Neuron (in vitro differentiated cells): ENCODE measurements around the gene INPP1.
A peak's percentile ranks its signal among the peaks of the same experiment; 100 is the strongest.

Experiments used
- H2AFZ ChIP-seq: one replicate; pipeline ENCODE4 v1.6.1; 2013; ENCODE audit warnings: low read depth, mild to moderate bottlenecking, inconsistent platforms, low read length, moderate library complexity
- H3K27me3 ChIP-seq: one replicate; pipeline ENCODE4 v1.6.1; 2013; ENCODE audit warnings: low read length; ENCODE audit not compliant: insufficient read depth
- H3K36me3 ChIP-seq: one replicate; pipeline ENCODE4 v1.6.1; 2013; ENCODE audit warnings: low read length; ENCODE audit not compliant: insufficient read depth
- H3K4me1 ChIP-seq: one replicate; pipeline ENCODE4 v1.6.1; 2013; ENCODE audit warnings: low read length; ENCODE audit not compliant: insufficient read depth
- H3K4me3 ChIP-seq: 2 replicates; pipeline ENCODE4 v1.5.1; 2013; ENCODE audit warnings: mild to moderate bottlenecking, low read length, moderate library complexity
- H3K9me3 ChIP-seq: one replicate; pipeline ENCODE4 v1.6.1; 2013; ENCODE audit warnings: low read length

The INPP1 gene

DNA sequence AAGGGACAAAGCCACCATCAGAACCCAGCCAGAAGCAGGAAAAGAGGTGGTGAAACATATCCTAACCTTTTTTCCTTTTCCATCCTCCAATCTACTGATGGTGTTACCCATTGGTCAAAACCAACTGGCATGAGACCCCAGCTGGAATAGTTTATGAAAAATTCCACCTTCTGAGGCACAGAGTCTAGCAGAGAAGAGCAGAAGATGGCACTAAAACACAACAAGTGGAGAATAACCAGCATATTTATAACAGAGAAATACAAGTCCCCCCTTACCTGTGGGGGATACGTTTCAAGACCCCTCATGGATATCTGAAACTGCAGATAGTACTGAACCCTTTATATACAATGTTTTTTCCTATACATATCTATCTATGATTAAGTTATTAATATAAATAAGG is 4.9 kb upstream of the INPP1 start:
- Histone ChIP-seq H3K4me3 (no peak overlapping the region), H3K9me3 (no peaks in the 10 kb centered on the region), H3K4me1 (no peaks in the 10 kb centered on the region), H3K36me3 (no peaks in the 10 kb centered on the region), H2AFZ (no peak overlapping the region), H3K27me3 (no peaks in the 10 kb centered on the region)

DNA sequence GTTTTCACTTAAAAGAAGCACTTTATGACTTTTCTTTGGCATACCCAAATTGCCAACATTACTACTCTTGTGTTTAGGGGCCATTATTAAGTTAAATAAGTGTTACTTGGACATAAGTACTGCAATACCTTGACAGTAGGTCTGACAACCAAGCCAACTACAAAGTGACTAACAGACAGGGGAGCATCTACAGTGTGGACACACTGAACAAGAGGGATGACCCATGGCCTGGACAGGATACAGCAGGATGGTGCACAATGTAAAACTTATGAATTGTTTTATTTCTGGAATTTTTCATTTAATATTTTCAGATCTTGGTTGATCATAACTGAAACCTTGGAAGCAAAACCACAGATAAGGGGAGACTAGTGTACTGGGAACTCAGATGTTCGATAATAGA is 4.0 kb upstream of the INPP1 start:
- no peak overlapping the region for H2AFZ ChIP-seq
- H3K4me3 ChIP-seq, result no peak overlapping the region

DNA sequence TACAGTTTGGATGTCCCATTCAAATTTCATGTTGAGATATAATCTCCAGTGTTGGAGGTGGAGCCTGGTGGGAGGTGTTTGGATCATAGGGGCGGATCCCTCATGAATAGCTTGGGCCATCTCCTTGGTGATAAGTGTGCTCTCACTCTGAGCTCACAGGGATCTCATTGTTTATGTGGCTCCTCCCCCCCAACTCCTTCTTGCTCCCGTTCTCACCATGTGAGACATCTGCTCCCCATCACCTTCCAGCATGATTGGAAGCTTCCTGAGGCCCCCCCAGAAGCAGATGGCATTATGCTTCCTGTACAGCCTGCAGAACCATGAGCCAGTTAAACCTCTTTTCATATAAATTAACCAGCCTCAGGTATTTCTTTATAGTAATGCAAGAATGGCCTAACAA is 3.0 kb upstream of the INPP1 start:
- H3K27me3 ChIP-seq, result no peaks in the 10 kb centered on the region
- no peak overlapping the region for H3K4me3 ChIP-seq
- no peaks in the 10 kb centered on the region for H3K9me3 ChIP-seq
- H3K4me1 ChIP-seq, result no peaks in the 10 kb centered on the region
- no peaks in the 10 kb centered on the region for H3K36me3 ChIP-seq
- no peak overlapping the region for H2AFZ ChIP-seq

More for the DNA sequence above, 4.0 kb upstream of the INPP1 start:
- Histone ChIP-seq H3K9me3 (no peaks in the 10 kb centered on the region), H3K36me3 (no peaks in the 10 kb centered on the region), H3K27me3 (no peaks in the 10 kb centered on the region), H3K4me1 (no peaks in the 10 kb centered on the region)

DNA sequence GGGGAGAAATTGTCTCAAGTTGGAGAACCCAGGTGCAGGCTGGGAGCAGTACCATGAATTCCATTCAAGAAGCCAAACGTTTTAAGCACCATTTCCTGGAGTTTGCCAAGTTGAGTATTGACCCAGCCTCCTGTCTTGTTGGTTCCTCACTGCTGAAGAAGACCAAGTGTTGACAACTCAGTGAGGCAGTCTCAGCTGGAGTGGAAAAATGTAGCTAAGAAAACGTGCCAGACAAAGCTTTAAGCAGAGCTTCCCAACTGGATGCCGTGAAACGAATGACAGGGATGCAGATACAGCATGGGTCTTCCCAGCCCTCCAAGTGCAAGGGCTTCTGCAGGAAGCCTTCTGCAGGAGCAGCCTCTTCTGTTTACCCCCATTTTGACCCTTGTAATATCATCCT is 778 bp upstream of the INPP1 start:
- Histone ChIP-seq H3K4me3 (no peak overlapping the region), H3K27me3 (no peaks in the 10 kb centered on the region), H3K36me3 (no peaks in the 10 kb centered on the region), H3K4me1 (no peaks in the 10 kb centered on the region), H2AFZ (no peak overlapping the region), H3K9me3 (no peaks in the 10 kb centered on the region)

DNA sequence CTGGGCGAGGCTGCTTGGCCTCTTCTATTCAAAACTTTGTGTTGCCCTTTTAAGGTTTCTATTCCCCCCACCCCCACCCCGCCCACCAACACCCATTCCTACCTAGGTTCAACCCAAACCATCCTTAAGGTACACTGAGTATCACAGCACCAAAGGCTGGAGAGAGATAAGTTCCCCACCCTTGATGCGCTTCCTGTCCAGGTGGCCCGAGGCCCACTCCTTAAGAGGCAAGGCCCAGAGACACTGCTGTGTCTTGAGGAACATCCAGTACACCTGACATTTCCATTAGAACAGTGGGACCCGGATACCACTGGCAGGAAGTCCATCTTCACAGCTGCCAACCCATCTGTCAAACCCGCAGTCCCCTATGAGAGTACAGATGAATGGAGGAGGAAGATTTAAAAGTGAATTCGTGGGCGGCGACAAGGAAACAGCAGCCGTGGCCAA is 277 bp upstream of the INPP1 start:
- Histone ChIP-seq H3K27me3 (no peaks in the 10 kb centered on the region), H3K4me3 (peak overlapping the region; percentile 52), H3K9me3 (no peaks in the 10 kb centered on the region), H3K4me1 (no peaks in the 10 kb centered on the region), H3K36me3 (no peaks in the 10 kb centered on the region), H2AFZ (peak overlapping the region; percentile 97)

DNA sequence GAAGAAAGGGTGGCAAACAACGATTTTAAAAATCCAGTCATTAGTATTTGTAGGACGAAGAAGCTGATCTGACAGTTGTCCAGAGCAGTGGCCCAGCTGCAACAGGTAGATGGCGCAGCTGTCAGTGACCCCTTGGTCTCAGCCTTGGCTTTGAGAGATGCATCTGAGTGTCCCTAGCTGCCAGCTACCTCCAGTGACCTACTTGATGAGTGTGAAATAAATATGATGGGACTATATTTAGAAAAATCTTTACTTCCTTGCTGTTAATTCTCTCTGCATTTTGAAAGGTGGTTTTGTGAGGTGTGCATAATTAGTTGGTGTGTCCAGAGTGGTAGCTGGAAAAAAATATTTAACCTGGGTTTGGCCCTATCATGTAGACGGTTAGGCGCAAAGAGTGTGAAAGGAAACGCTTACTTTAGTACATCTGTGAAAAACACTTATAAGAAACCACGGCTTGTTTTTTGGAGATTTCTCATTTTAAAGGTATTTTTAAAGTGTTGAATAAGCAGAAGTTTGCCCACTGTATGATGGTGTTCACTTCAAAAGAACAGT is 963 bp downstream of the INPP1 start:
- Histone ChIP-seq H3K4me3 (peak overlapping the region; percentile 52), H3K36me3 (no peaks in the 10 kb centered on the region), H3K9me3 (no peaks in the 10 kb centered on the region), H3K27me3 (no peaks in the 10 kb centered on the region), H2AFZ (peak overlapping the region; percentile 97), H3K4me1 (no peaks in the 10 kb centered on the region)

DNA sequence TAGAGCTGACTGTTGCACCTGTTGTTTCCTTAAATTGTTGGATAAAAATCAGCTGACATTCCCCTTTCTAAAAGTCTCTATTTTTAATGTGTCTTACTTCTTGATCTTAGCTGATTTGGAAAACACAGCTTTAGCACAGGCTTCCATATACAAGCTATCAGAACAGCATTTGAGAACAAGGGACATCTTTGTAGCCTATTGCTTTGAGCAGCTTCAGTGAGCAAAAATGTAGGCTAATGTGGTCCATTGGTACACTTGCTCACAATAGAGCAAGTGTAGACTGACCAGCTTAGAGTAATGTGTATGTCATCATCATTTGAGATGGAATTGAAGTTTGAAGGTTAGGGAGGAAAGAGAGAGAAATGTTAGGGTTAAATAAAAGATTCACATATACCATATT is 7.0 kb downstream of the INPP1 start:
- H3K27me3 ChIP-seq, result no peaks in the 10 kb centered on the region
- no peak overlapping the region for H2AFZ ChIP-seq
- no peaks in the 10 kb centered on the region for H3K9me3 ChIP-seq
- H3K36me3 ChIP-seq, result no peaks in the 10 kb centered on the region
- H3K4me1 ChIP-seq, result no peaks in the 10 kb centered on the region
- no peak overlapping the region for H3K4me3 ChIP-seq

DNA sequence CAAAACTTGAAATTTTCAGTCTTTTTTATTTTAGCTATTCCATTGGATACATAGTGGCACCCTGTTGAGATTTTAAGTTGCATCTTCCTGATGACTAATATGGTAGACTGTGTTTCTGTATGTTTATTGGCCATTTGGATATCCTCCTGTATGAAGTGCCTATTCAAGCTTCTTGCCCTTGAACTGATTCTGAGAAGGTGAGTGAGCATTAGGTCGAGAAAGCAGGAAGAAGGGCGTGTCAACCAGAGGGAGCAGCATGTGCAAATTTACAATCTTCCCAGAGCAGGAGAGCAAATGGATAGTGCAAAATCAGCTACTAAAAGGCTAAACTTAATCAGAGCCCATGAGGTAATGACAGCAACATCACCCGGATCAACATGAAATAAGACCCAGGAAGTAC is 8.6 kb downstream of the INPP1 start:
- Histone ChIP-seq H3K36me3 (no peaks in the 10 kb centered on the region), H3K4me3 (no peak overlapping the region), H3K27me3 (no peaks in the 10 kb centered on the region), H3K9me3 (no peaks in the 10 kb centered on the region), H3K4me1 (no peaks in the 10 kb centered on the region), H2AFZ (no peak overlapping the region)

DNA sequence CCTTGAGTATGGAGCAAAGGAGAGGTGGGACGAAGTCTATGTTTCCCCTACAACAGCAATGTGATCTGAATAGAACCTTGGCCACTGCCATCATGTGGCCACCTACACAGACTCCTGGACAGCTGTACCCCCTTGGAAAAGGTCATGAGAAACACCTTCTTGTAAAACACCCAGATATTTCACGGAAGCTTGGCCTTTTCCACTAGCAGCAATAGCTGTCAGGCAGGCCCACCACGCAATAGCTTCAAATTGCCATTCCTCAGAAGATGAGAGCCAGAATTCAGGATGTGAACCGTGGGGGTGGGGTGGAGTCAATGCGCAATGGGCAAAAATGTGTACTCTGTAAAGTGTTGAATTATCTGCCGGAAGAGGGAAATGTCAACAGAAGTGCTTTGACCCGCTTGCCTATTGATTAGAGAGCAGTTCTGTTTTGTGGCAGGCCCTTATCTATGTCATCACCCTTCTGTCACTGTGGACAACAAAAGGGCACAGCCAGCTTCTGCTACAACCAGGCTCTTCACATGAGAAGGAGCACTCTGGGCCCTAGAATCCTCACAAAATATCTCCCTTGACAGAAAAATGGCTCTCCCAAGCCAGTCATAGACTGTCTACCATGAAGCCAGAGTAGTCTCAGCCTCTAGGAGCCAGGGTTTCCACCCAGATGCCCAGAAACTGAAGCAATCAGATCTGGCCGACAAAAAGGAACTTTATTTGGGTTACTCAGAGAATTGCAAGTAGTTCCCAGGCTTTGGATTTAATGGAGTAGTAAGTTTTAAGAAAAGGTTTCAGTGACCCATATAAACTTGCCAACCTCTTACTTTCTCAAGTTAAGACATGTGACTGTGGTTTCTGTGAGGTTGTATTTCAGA is 9.5 kb downstream of the INPP1 start:
- H3K4me3 ChIP-seq, result no peak overlapping the region
- H2AFZ ChIP-seq, result no peak overlapping the region
- no peaks in the 10 kb centered on the region for H3K27me3 ChIP-seq
- H3K4me1 ChIP-seq, result no peaks in the 10 kb centered on the region
- no peaks in the 10 kb centered on the region for H3K36me3 ChIP-seq
- no peaks in the 10 kb centered on the region for H3K9me3 ChIP-seq

DNA sequence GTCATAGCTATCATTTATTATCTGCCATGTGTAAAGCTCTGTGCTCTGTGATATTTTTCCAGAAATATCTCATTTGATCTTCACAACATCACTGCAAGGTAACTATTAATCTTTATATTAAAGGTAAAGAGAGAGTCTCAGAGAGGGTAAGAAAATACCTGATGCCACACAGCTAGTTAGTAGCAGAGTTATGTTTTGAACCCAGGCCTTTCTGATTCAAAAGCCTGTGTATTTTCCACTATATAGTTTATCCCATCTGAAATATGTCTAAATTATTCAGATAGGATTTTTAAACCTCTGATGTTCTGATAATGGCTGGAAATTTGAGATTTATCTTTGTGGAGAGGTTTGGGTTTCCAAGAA is 10.1 kb downstream of the INPP1 start:
- no peak overlapping the region for H2AFZ ChIP-seq
- no peak overlapping the region for H3K4me3 ChIP-seq
- H3K4me1 ChIP-seq, result no peaks in the 10 kb centered on the region
- no peaks in the 10 kb centered on the region for H3K9me3 ChIP-seq
- no peaks in the 10 kb centered on the region for H3K36me3 ChIP-seq
- no peaks in the 10 kb centered on the region for H3K27me3 ChIP-seq

DNA sequence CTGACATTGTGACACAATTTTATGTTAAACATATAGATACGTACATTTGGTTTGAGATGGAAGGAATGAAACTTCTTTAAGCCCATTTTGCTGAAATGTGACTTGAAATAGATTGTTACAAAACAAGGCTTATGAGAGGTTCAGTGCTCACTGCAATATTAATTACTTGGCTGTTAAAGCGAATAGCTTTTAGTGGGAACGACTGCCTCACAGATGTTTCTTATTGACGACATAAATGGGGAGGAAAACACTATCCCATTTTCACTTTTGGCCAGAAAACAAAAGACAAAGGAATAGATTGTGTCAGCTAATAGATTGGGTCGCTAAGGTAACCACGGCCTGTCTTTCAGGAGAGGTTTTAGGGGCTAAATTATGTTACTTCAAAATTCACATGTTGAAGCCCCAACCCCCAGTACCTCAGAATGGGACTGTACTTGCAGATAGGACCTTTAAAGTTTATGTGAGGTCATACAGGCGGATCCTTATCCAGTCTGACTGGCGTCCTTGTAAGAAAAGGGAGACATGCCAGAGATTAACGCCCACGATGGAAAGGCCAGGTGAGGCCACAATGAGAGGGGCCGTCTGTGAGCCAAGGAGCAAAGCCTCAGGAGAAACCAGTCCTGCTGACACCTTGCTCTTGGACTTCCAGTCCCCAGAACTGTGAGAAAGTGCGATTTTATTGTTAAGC is 10.8 kb downstream of the INPP1 start:
- no peak overlapping the region for H2AFZ ChIP-seq
- no peaks in the 10 kb centered on the region for H3K27me3 ChIP-seq
- no peaks in the 10 kb centered on the region for H3K4me1 ChIP-seq
- H3K4me3 ChIP-seq, result no peak overlapping the region
- H3K9me3 ChIP-seq, result no peaks in the 10 kb centered on the region
- no peaks in the 10 kb centered on the region for H3K36me3 ChIP-seq

DNA sequence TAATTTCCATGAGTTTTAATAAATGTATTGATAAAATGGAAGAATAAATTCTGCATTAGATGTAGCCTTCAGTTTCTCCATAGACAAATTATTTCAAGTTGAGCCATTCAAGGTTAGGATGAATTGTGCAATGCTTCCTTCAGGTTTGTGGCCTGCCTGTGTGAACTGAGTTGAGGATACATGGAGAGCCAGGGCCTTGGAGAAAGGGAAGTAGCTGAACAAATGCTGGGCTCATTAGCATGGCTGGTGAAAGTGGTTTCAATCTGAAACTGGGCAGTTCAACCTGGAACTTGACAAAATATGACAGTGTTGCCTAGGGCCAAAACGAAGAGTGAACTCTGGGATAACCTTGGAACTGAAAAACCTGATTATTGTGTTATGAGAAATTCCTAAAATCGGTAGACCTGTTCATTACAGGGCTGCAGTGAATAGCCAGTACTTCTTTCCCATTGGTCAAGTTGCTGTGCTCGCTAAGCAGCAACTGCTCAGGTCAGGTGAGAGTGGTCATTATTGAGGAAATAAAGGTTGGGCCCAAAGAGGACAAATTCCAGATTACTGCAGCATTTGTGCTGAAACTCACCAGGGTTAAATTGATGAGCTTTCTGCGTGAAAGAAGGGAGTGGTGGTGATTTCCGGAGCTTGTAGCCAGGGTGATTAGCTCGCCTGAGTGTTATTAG is 12.7 kb downstream of the INPP1 start:
- Histone ChIP-seq H3K9me3 (no peaks in the 10 kb centered on the region), H2AFZ (no peak overlapping the region), H3K27me3 (no peaks in the 10 kb centered on the region), H3K4me3 (no peak overlapping the region), H3K36me3 (no peaks in the 10 kb centered on the region), H3K4me1 (peaks cover 5% of the 10 kb centered on the region)

DNA sequence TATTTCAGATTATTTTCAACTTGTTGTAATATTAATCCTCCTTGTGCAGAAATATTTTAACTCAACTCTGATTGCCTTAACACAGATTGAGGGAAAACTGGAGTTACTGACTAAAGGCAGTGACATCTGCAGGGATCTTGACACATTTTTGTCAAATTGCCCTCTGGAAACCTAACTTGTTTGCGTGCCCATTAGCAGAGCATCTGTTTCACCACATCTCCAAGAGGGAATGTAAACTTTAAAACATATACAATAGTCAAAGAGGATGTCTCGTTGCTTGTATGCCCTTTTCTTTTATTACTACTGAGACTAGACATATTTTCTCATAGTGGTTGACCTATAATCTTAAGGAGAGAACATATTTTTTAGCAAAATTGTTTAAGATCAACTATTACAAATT is 14.2 kb downstream of the INPP1 start:
- Histone ChIP-seq H3K4me3 (no peak overlapping the region), H3K9me3 (no peaks in the 10 kb centered on the region), H3K36me3 (no peaks in the 10 kb centered on the region), H2AFZ (no peak overlapping the region), H3K27me3 (no peaks in the 10 kb centered on the region), H3K4me1 (peaks cover 5% of the 10 kb centered on the region)
